Thoracic aorta (tissue), 2 donors: ENCODE measurements around the gene ZNF140. TPM values are rescaled to one million over a fixed set of nuclear protein-coding genes. Genes with fewer than 3 reads are reported as not detected.

Experiments used
- total RNA-seq, 2 donors: library from RNA; depleted of rRNA; stranded (reverse); fragments of >200 nt; gene quantifications; one replicate each; pipeline versions ENCODE4 v1.1.0 to v1.2.3, GENCODE V29; 2016

Gene ZNF140
- total RNA-seq, 2 donors from 2014 or later = 5.0 to 16.2 TPM

Other genes with a start within 250 kb of the ZNF140 start
- gene CHFR, start 193.3 kb upstream of the ZNF140 start, total RNA-seq = 10 to 100 TPM; 72.3 to 75.6 TPM
- 10 to 100 TPM in 1 of 2 donors, 1 to 10 TPM in 1; 7.0 to 23.2 TPM for gene ZNF605, start 124.6 kb upstream of the ZNF140 start, total RNA-seq
- gene ZNF26, start 94.6 kb upstream of the ZNF140 start, total RNA-seq = 10 to 100 TPM in 1 of 2 donors, 1 to 10 TPM in 1; 8.1 to 18.8 TPM
- 10 to 100 TPM; 29.0 to 39.4 TPM for gene ZNF84, start 43.4 kb upstream of the ZNF140 start, total RNA-seq
- gene ZNF891, start 49.4 kb downstream of the ZNF140 start, total RNA-seq = 1 to 10 TPM; 4.3 to 5.4 TPM
- gene ZNF10, start 49.7 kb downstream of the ZNF140 start, total RNA-seq = 10 to 100 TPM; 13.9 to 14.7 TPM
- gene ZNF268, start 100.6 kb downstream of the ZNF140 start, total RNA-seq = 10 to 100 TPM; 21.3 to 25.5 TPM
- not detected for gene ANHX, start 155.0 kb downstream of the ZNF140 start, total RNA-seq